GM19328 (cell line): ENCODE results near the gene NEDD4L.

Experiments
- ATAC-seq: cut with Tn5 transposase; IDR thresholded peaks from one replicate; pipeline ENCODE4 v1.9.1; 2021; ENCODE audit warnings: mild to moderate bottlenecking, moderate library complexity; ENCODE audit not compliant: unreplicated experiment

Gene NEDD4L

GRCh38 chr18:58403799-58404455 is 359.9 kb downstream of the NEDD4L start:
- no peak for ATAC-seq

GRCh38 chr18:58405107-58405898 is 361.3 kb downstream of the NEDD4L start:
- no peak for ATAC-seq

GRCh38 chr18:58407263-58407648 is 363.2 kb downstream of the NEDD4L start:
- ATAC-seq, result no peak

GRCh38 chr18:58407649-58408407 is 363.8 kb downstream of the NEDD4L start:
- ATAC-seq, result no peak

GRCh38 chr18:58408665-58409064 is 364.6 kb downstream of the NEDD4L start:
- no peak for ATAC-seq

GRCh38 chr18:58409802-58410445 is 365.9 kb downstream of the NEDD4L start:
- no peak for ATAC-seq

GRCh38 chr18:58411323-58411722 is 367.3 kb downstream of the NEDD4L start:
- no peak for ATAC-seq

- no peak for ATAC-seq
Measured at GRCh38 chr18:58412844-58413666, 369.0 kb downstream of the NEDD4L start.

- ATAC-seq, result no peak
Measured at GRCh38 chr18:58413667-58414628, 369.9 kb downstream of the NEDD4L start.

- no peak for ATAC-seq
Measured at GRCh38 chr18:58416014-58416703, 372.1 kb downstream of the NEDD4L start.

GRCh38 chr18:58416704-58417683 is 373.0 kb downstream of the NEDD4L start:
- ATAC-seq, result no peak

GRCh38 chr18:58417752-58418151 is 373.7 kb downstream of the NEDD4L start:
- ATAC-seq, result no peak

- ATAC-seq, result no peak
Measured at GRCh38 chr18:58418361-58418760, 374.3 kb downstream of the NEDD4L start.

- no peak for ATAC-seq
Measured at GRCh38 chr18:58419587-58420199, 375.7 kb downstream of the NEDD4L start.

- no peak for ATAC-seq
Measured at GRCh38 chr18:58426611-58427010, 382.6 kb downstream of the NEDD4L start.

GRCh38 chr18:58427321-58427720 is 383.3 kb downstream of the NEDD4L start:
- no peak for ATAC-seq

GRCh38 chr18:58429442-58429841 is 385.4 kb downstream of the NEDD4L start:
- no peak for ATAC-seq
